ENCODE measurements around the gene KLRB1. TPM values are rescaled to one million over a fixed set of nuclear protein-coding genes. Genes with fewer than 3 reads are reported as not detected.
"Not testable (repeated sequence)": the region's sequence is repeated elsewhere in the genome, so short reads cannot be mapped to it uniquely, and the experiment has no call there.

The KLRB1 gene
- total RNA-seq, 1 experiment from 2014 or later, result not detected

GRCh38 chr12:9562841-9563453 lies 44.8 kb downstream of the KLRB1 start:
- ATAC-seq; H3K27ac ChIP-seq (ENCODE audit: low read length); H3K27me3 ChIP-seq (ENCODE audit: control insufficient read depth, insufficient read depth, low read length); DNase-seq (ENCODE audit: low read depth, low spot score); H3K9me3 ChIP-seq (ENCODE audit: control insufficient read depth, insufficient read depth, low read depth, low read length); in situ Hi-C loops (cut with HindIII; ENCODE audit: low pct_unique_long_range_greater_than_20kb, low sequenced_read_pairs); H3K4me1 ChIP-seq (ENCODE audit: control insufficient read depth, insufficient read depth, low read length); H3K4me3 ChIP-seq (ENCODE audit: low read depth in 2 of 2, low read length in 2 of 2); BruUV-seq (replicated peaks); intact Hi-C loops (cut with micrococcal nuclease; ENCODE audit: unreplicated experiment); H3K36me3 ChIP-seq (ENCODE audit: control insufficient read depth, insufficient read depth, low read length); POLR2A ChIA-PET; CTCF ChIA-PET: not testable (repeated sequence)

GRCh38 chr12:9545489-9545888 lies 62.2 kb downstream of the KLRB1 start:
- H3K27me3 ChIP-seq (ENCODE audit: control insufficient read depth, insufficient read depth, low read length); intact Hi-C loops (cut with micrococcal nuclease; ENCODE audit: unreplicated experiment); BruUV-seq (replicated peaks); H3K9me3 ChIP-seq (ENCODE audit: control insufficient read depth, insufficient read depth, low read depth, low read length); DNase-seq (ENCODE audit: low read depth, low spot score); POLR2A ChIA-PET; H3K4me1 ChIP-seq (ENCODE audit: control insufficient read depth, insufficient read depth, low read length); H3K4me3 ChIP-seq (ENCODE audit: low read depth in 2 of 2, low read length in 2 of 2); ATAC-seq; CTCF ChIA-PET; in situ Hi-C loops (cut with HindIII; ENCODE audit: low pct_unique_long_range_greater_than_20kb, low sequenced_read_pairs); H3K27ac ChIP-seq (ENCODE audit: low read length); H3K36me3 ChIP-seq (ENCODE audit: control insufficient read depth, insufficient read depth, low read length): not testable (repeated sequence)

Other genes with a start within 250 kb of the KLRB1 start
- gene CLEC2D, start 61.8 kb upstream of the KLRB1 start, total RNA-seq (2021; ENCODE audit: unreplicated experiment), result 2.3 TPM
- not detected for gene CLECL1, start 125.2 kb upstream of the KLRB1 start, total RNA-seq (2021; ENCODE audit: unreplicated experiment)
- gene CD69, start 153.0 kb upstream of the KLRB1 start, total RNA-seq (2021; ENCODE audit: unreplicated experiment), result 0.98 TPM
- gene KLRF1, start 219.6 kb upstream of the KLRB1 start, total RNA-seq (2021; ENCODE audit: unreplicated experiment), result 1.1 TPM

Data from Panc1 (cell line).